NB4 (cell line): ENCODE measurements around the gene CDH4.

Source experiments
- DNase-seq: peaks from one replicate; pipeline ENCODE4 v3.0.0; 2010; ENCODE audit warnings: low read depth
- H3K4me3 ChIP-seq: one replicate; pipeline ENCODE4 v1.5.1; 2011; ENCODE audit warnings: mild to moderate bottlenecking, low read depth, low read length, moderate library complexity
- MYC ChIP-seq: IDR thresholded peaks from 2 replicates; pipeline ENCODE4 v1.6.1; 2011; ENCODE audit warnings: low read depth, low read length
- POLR2A ChIP-seq: IDR thresholded peaks from 2 replicates; pipeline ENCODE4 v1.6.1; 2011; ENCODE audit warnings: mild to moderate bottlenecking; ENCODE audit not compliant: insufficient read length; ENCODE audit errors: extremely low read depth
- TF ChIP-seq, protein P1 (sequence below): IDR thresholded peaks from 2 replicates; pipeline ENCODE4 v1.6.1; 2011; ENCODE audit warnings: low read depth, low read length
- TF ChIP-seq, protein P2 (sequence below): IDR thresholded peaks from one replicate; pipeline ENCODE4 v1.5.1; 2012; ENCODE audit warnings: low read depth, low read length

The CDH4 gene

DNA sequence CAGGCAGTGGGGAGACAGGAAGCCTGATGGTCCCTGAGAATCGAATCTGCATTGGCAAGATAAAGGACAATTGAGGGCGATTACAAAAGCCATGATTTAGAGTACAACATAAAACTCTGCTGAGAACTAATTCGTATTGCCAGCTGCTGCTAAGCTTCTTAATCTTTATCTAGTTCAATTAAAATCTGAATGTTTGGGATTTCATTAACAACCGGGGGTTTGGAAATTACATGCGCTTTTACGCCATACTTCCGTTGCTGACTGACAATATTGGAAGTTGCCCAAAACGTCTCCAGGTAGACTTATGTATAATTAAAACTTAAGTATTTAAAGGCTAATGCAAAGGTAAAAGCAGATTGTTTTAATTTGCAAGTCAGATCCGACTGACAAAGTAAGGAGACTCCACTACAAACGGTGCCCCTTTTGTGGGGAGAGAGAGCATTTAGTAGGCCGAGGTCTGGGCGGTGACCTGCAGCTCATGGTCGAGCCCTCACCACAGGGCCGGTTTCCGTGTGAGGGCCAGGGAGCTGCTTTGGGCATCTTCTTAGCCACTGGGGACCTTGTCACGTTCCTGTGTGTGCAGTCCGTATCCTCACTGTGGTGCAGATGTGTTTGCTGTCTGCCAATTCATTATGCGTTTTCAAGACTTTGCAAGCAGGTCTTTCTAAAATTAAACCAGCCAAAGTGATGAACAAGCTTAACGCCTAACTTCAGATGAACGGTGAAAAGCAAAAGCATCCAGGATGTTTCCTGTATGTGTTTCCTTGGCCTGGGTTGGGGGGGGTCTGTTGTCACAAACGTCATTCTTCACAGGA, 49.9 kb downstream of the CDH4 start:
- DNase-seq = no peak
- no peak overlapping the region for H3K4me3 ChIP-seq
- TF ChIP-seq POLR2A (no peak), MYC (no peak)
- TF ChIP-seq, protein P1, sequence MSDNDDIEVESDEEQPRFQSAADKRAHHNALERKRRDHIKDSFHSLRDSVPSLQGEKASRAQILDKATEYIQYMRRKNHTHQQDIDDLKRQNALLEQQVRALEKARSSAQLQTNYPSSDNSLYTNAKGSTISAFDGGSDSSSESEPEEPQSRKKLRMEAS = no peak
- TF ChIP-seq, protein P2, sequence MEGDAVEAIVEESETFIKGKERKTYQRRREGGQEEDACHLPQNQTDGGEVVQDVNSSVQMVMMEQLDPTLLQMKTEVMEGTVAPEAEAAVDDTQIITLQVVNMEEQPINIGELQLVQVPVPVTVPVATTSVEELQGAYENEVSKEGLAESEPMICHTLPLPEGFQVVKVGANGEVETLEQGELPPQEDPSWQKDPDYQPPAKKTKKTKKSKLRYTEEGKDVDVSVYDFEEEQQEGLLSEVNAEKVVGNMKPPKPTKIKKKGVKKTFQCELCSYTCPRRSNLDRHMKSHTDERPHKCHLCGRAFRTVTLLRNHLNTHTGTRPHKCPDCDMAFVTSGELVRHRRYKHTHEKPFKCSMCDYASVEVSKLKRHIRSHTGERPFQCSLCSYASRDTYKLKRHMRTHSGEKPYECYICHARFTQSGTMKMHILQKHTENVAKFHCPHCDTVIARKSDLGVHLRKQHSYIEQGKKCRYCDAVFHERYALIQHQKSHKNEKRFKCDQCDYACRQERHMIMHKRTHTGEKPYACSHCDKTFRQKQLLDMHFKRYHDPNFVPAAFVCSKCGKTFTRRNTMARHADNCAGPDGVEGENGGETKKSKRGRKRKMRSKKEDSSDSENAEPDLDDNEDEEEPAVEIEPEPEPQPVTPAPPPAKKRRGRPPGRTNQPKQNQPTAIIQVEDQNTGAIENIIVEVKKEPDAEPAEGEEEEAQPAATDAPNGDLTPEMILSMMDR = no peak

DNA sequence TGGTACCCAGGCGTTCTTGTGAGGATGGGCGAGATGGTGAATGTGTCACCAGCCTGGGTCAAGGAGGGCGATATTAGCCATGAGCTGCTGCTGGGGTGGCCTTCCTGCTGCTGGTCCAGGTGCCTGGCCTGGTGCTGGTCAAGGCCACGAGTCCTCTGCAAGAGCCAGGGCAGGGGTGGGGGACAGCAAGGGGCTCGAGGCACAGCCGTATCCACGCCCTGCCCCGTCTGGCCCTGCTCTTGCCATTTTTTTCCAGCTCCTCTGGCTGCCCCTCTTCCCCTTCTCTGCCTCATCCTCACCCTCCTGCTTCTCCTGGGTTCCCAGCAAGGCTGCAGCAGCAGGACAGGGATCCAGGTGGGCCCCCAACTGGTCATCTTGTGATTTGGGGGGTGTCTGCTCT, 51.2 kb downstream of the CDH4 start:
- no peak for DNase-seq
- TF ChIP-seq POLR2A = no peak
- TF ChIP-seq MYC = no peak
- TF ChIP-seq, protein P2 = no peak
- TF ChIP-seq, protein P1 = no peak
- no peak overlapping the region for H3K4me3 ChIP-seq

DNA sequence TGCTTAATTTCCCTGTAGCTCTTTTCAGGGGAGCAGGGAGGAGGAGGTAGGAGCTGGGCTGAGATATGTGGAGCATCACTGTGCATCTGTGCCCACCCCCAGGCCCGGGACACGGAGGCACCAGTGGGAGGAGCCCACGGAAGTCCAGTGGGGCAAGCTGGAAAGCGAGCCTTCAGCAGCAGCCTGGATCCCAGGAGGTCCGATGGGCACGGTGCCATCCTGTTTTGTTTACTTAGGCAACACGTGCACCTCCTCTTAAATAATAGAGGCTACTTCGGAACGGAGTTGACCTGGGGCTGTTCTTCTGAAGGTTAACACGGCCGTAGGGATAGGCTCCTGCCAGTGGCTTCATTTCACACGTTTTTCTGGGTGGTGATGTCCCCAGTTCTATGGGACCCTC, 51.6 kb downstream of the CDH4 start:
- H3K4me3 ChIP-seq = no peak overlapping the region
- no peak for DNase-seq
- TF ChIP-seq, protein P1 = no peak
- TF ChIP-seq POLR2A (no peak), MYC (no peak)
- TF ChIP-seq, protein P2 = no peak

DNA sequence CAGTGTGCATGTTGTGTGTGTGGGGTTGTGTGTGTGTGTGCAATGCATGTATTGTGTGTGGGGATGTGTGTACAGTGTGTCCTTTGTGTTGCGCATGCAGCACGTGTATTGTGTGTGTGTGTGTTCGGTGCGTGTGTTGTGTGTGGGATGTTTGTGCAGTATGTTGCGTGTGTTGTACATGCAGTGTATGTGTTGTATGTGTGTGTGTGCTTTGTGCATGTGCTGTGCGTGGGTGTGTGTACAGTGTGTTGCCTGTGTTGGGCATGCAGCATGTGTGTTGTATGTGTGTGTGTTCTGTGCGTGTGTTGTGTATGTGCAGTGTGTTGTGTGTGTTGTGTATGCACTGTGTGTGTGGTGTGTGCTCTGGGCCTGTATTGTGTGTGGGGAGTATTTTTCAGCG, 52.7 kb downstream of the CDH4 start:
- no peak overlapping the region for H3K4me3 ChIP-seq
- TF ChIP-seq POLR2A = no peak
- TF ChIP-seq, protein P2 = no peak
- TF ChIP-seq, protein P1 = no peak
- TF ChIP-seq MYC = no peak
- no peak for DNase-seq

DNA sequence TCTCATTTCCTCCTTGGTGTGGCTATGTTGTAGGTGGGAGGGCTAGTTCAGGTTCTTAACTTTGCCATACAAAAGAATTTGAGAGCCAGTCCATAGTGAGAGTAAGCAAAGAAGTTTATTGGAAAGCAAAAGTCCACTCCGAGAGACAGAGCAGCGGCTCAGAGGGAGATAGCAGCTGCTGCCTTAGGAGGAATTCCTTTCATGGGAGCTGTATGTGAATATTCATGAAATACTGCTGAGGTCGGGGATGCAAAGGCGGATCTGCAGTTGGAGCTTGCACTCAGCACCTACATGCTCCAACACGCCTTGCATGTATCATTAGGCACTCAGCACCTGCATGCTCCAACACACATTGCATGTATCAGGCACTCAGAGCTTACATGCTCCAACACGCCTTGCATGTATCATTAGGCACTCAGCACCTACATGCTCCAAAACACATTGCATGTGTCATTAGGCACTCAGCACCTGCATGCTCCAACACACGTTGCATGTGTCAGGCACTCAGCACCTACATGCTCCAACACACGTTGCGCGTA, 54.9 kb downstream of the CDH4 start:
- no peak overlapping the region for H3K4me3 ChIP-seq
- no peak for DNase-seq
- TF ChIP-seq, protein P1 = no peak
- no peak for TF ChIP-seq POLR2A
- TF ChIP-seq MYC = no peak
- TF ChIP-seq, protein P2 = no peak
